Stomach (tissue), 4 donors: Measurements from ENCODE around the gene MPPE1.
A peak's percentile ranks its signal among the peaks of the same experiment; 100 is the strongest.

Experiments used
- CTCF ChIP-seq, 7 experiments: fragments of 450-650 bp in 4 of 7; fragments of 200-600 bp in 3 of 7; sonication (generic) in 3 of 7; IDR thresholded peaks; one replicate each; pipeline ENCODE4 v1.5.1; 2016 to 2019; ENCODE audit warnings: antibody characterized with exemption in 7 of 7, control low read depth in 2 of 7, mild to moderate bottlenecking in 1 of 7
- POLR2AphosphoS5 ChIP-seq, 3 donors: sonication (generic); formaldehyde crosslinking; IDR thresholded peaks; one replicate each; pipeline ENCODE4 v1.6.1; 2016; ENCODE audit warnings: antibody characterized with exemption in 3 of 3

DNA sequence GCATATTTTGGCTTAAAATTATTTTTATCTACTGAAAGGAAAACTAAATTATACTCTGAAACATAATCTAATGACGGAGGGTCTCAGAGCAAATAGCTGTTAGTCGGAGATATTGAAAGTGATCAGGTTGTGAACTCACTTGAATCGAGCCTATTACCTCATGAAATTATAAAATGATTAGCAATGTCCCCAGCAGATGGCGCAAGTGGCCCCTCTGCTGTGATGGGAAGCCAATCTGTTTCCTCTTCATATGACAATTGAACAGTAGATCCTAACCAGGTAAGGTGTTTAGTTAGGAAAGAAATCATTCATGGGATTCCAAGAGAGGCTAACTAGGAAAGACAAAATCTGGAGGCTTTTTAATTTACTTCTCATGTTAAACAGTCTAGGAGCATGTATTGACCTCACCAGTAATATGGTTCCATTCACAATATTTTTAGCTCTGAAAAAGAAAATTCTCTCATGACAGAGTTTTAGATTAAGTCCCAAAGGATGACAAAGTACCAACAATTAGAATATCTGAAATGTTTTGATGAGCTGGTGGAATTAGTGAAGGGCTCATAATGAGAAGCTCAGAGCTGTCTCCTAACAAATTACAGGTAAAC lies 29.9 kb upstream of the MPPE1 start:
- TF ChIP-seq CTCF (IDR thresholded peaks at IDR 0.05) (peak in 5 of 7 experiments; percentile 44 to 88 (median 76)), POLR2AphosphoS5 (IDR thresholded peaks at IDR 0.05) (peak in 2 of 3 donors; percentile 45 to 71)
